ENCODE data around the gene PDCD11.
"Not testable (repeated sequence)": the region's sequence is repeated elsewhere in the genome, so short reads cannot be mapped to it uniquely, and the experiment has no call there.

PDCD11 gene

GRCh38 chr10:103416436-103417147 is 20.2 kb downstream of the PDCD11 start:
- peak; percentile 62 for TF ChIP-seq CTCF (conservative IDR thresholded peaks at IDR 0.05; ENCODE audit: control insufficient read depth, insufficient read depth, low read depth, low read length)
- peak; percentile 73 for DNase-seq (ENCODE audit: low read depth)
- no peak overlapping the region for H3K4me3 ChIP-seq (ENCODE audit: control insufficient read depth, low read depth, low read length)

DNA sequence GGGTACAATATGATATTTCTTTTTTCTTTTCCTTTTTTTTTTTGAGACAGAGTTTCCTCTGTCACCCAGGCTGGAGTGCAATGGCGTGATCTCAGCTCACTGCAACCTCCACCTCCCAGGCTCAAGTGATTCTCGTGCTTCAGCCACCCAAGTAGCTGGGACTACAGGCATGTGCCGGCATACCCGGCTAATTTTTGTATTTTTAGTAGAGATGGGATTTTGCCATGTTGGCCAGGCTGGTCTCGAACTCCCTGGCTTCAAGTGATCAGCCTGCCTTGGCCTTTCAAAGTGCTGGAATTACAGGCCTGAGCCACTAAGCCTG is 20.7 kb downstream of the PDCD11 start:
- DNase-seq (ENCODE audit: low read depth); H3K4me3 ChIP-seq (ENCODE audit: control insufficient read depth, low read depth, low read length): not testable (repeated sequence)

DNA sequence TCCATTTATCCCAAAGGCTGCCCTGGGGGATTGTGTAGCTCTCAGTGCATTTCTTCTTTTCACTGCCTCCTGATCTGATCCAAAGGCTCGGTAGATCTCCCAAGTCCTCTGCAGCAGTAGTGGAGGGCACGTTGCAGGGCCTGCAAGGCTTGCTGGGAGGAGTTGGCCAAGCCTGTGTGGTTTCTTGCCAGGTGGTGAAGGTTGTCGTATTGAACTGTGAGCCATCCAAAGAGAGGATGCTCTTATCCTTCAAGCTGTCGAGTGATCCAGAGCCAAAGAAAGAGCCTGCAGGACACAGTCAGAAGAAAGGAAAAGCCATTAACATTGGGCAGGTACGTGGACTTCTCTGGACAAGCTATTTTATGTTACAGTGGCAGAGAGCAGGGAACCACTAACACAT is 21.2 kb downstream of the PDCD11 start:
- TF ChIP-seq CTCF (conservative IDR thresholded peaks at IDR 0.05; ENCODE audit: control insufficient read depth, insufficient read depth, low read depth, low read length) = no peak
- H3K4me3 ChIP-seq (ENCODE audit: control insufficient read depth, low read depth, low read length) = no peak overlapping the region

GRCh38 chr10:103419101-103419500 is 22.7 kb downstream of the PDCD11 start:
- no peak overlapping the region for H3K4me3 ChIP-seq (ENCODE audit: control insufficient read depth, low read depth, low read length)
- TF ChIP-seq CTCF (conservative IDR thresholded peaks at IDR 0.05; ENCODE audit: control insufficient read depth, insufficient read depth, low read depth, low read length) = no peak

More for the DNA sequence above, 21.2 kb downstream of the PDCD11 start:
- DNase-seq (ENCODE audit: low read depth) = no peak

GRCh38 chr10:103423748-103424147 is 27.3 kb downstream of the PDCD11 start:
- TF ChIP-seq CTCF (conservative IDR thresholded peaks at IDR 0.05; ENCODE audit: control insufficient read depth, insufficient read depth, low read depth, low read length) = no peak
- no peak overlapping the region for H3K4me3 ChIP-seq (ENCODE audit: control insufficient read depth, low read depth, low read length)
- DNase-seq (ENCODE audit: low read depth) = no peak

More at GRCh38 chr10:103419101-103419500, 22.7 kb downstream of the PDCD11 start:
- no peak for DNase-seq (ENCODE audit: low read depth)

GRCh38 chr10:103427866-103428265 is 31.4 kb downstream of the PDCD11 start:
- no peak overlapping the region for H3K4me3 ChIP-seq (ENCODE audit: control insufficient read depth, low read depth, low read length)
- no peak for TF ChIP-seq CTCF (conservative IDR thresholded peaks at IDR 0.05; ENCODE audit: control insufficient read depth, insufficient read depth, low read depth, low read length)
- DNase-seq (ENCODE audit: low read depth) = no peak

DNA sequence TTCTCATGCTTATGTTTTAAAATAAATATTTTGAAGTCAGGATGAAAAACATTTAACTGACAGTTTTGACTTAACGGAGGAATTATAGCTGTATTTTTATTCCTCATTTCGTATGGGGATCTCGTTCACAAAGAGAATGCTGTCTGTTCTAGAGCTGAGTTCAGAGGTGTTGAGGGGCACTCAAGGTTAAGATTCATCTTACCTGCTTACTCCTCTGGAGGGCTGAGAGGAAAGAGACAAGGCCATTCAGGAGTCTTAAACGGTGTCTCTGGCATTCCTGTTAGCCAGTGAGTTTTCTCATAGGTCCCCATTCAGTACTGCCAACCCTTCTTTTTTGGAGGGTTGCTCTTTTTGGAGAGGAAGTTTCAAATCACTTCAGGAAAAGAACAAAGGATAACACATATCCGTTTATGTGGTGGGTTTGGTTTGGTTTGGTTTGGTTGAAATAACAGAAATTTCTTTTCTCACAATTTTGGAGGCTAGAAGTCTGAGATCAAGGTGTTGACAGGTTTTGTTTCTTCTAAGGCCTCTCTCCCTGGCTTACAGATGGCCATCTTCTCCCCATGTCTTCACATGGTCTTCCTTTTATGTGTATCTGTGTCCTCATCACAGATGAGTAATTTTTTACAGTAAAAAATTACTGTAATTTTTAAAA is 32.7 kb downstream of the PDCD11 start:
- no peak overlapping the region for H3K4me3 ChIP-seq (ENCODE audit: control insufficient read depth, low read depth, low read length)
- DNase-seq (ENCODE audit: low read depth) = no peak
- no peak for TF ChIP-seq CTCF (conservative IDR thresholded peaks at IDR 0.05; ENCODE audit: control insufficient read depth, insufficient read depth, low read depth, low read length)
